VCaP (cell line): ENCODE results near the gene TMEM168.
"Not testable (repeated sequence)": the region's sequence is repeated elsewhere in the genome, so short reads cannot be mapped to it uniquely, and the experiment has no call there.

Experiments
- H3K27ac ChIP-seq: fragments of 450-650 bp; 2 replicates; pipeline ENCODE4 v1.5.1; 2017
- CTCF ChIP-seq: fragments of 450-650 bp; conservative IDR thresholded peaks from 2 replicates; pipeline ENCODE4 v1.5.1; 2017; ENCODE audit warnings: mild to moderate bottlenecking, moderate library complexity

Gene TMEM168

GRCh38 chr7:112802406-112802805 is 12.2 kb upstream of the TMEM168 start:
- TF ChIP-seq CTCF, result no peak
- no peak overlapping the region for H3K27ac ChIP-seq

DNA sequence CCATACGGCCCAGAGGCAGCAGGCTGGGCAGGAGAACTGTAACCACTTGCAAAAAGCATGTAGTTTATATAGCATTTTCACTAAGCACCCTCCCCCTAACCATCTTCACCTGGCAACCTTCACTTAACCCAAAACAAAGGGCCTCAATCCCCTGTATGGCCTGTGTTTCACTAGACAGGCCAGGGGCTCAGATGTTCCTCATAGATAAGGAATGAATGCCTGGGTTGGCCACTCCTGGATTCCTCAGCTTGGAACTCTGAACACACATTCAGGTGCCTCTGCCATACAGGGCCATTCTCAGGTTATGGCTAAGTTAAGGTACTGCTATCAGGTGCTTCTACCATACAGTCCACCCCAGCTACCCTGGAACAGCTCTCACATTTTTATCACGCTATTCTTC is 10.3 kb upstream of the TMEM168 start:
- H3K27ac ChIP-seq, result no peak overlapping the region
- no peak for TF ChIP-seq CTCF

DNA sequence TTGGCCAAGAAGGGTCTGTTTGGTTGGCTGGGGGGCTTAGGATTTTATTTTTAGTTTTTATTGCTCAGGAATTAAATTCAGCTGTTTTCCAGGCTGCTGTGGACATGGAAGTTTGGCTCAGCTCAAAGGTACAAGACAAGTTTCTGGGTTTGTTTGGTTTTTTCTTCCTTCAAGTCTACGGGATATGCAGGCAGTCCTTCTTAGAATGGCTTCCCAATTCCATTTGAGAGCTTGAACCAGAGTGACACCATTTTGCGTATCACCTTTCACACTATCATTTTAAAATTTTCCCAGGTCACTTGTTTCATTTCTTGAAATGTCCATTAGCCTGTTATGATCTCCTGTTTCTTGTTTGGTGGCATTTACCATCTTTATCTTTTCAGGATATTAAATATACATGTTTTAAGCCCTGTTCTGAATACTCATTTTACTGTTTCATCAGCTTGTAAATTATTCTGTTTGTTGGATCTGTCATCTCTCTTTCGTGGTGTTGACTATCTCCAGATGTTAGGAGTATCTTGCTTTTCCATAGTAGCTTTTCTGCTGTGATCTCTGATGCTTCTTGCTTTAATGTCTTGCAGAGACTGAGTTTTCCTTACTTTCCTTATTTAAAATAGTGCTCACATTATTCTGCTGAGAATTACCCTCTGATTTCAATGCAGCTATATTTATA is 9.4 kb upstream of the TMEM168 start:
- no peak for TF ChIP-seq CTCF
- no peak overlapping the region for H3K27ac ChIP-seq

GRCh38 chr7:112798274-112799159 is 8.3 kb upstream of the TMEM168 start:
- TF ChIP-seq CTCF, result no peak
- H3K27ac ChIP-seq, result no peak overlapping the region

GRCh38 chr7:112796552-112796951 is 6.4 kb upstream of the TMEM168 start:
- not testable (repeated sequence) for H3K27ac ChIP-seq

GRCh38 chr7:112792441-112792840 is 2.2 kb upstream of the TMEM168 start:
- TF ChIP-seq CTCF, result no peak
- H3K27ac ChIP-seq, result no peak overlapping the region

GRCh38 chr7:112791465-112792168 is 1.4 kb upstream of the TMEM168 start:
- TF ChIP-seq CTCF, result no peak
- H3K27ac ChIP-seq, result no peak overlapping the region
